H1 (cell line): ENCODE measurements around the gene P2RX5. TPM values are rescaled to one million over a fixed set of nuclear protein-coding genes. Genes with fewer than 3 reads are reported as not detected.
A peak's percentile ranks its signal among the peaks of the same experiment; 100 is the strongest.

Experiments
- ATF2 ChIP-seq: IDR thresholded peaks from 2 replicates; pipeline ENCODE4 v1.6.1; 2012; ENCODE audit warnings: low read length, inconsistent platforms
- ATF3 ChIP-seq: IDR thresholded peaks from 2 replicates; pipeline ENCODE4 v1.6.1; 2011; ENCODE audit warnings: low read depth, mild to moderate bottlenecking, low read length; ENCODE audit not compliant: insufficient read depth
- CBX8 ChIP-seq: fragments of 300-800, 300-1000 bp; sonication (generic); IDR thresholded peaks from 2 replicates; pipeline ENCODE4 v1.7.1; 2016; ENCODE audit warnings: low read depth, low read length, borderline replicate concordance
- EGR1 ChIP-seq: IDR thresholded peaks from 2 replicates; pipeline ENCODE4 v1.6.1; 2011; ENCODE audit warnings: low read depth, low read length, borderline replicate concordance
- EZH2 ChIP-seq: fragments of 200-600 bp; sonication (generic); IDR thresholded peaks from 2 replicates; pipeline ENCODE4 v1.7.1; 2012; ENCODE audit warnings: low read depth, mild to moderate bottlenecking, moderate library complexity, low read length, inconsistent platforms; ENCODE audit not compliant: severe bottlenecking
- FOSL1 ChIP-seq: IDR thresholded peaks from 2 replicates; pipeline ENCODE4 v1.6.1; 2011; ENCODE audit warnings: mild to moderate bottlenecking, low read depth, low read length, moderate library complexity; ENCODE audit not compliant: insufficient read depth
- GABPA ChIP-seq: IDR thresholded peaks from 2 replicates; pipeline ENCODE4 v1.6.1; 2011; ENCODE audit warnings: mild to moderate bottlenecking, low read length, moderate library complexity, borderline replicate concordance; ENCODE audit not compliant: insufficient read depth
- GTF2F1 ChIP-seq: IDR thresholded peaks from 2 replicates; pipeline ENCODE4 v1.6.1; 2012; ENCODE audit warnings: low read depth, low read length, improper control_type of control experiment, borderline replicate concordance
- HDAC6 ChIP-seq: IDR thresholded peaks from one replicate; pipeline ENCODE4 v1.7.1; 2012; ENCODE audit warnings: low read depth, mild to moderate bottlenecking, inconsistent platforms, low read length, moderate library complexity
- KDM1A ChIP-seq: fragments of 200-600, 300-600 bp; sonication (generic); IDR thresholded peaks from 2 replicates; pipeline ENCODE4 v1.7.1; 2016; ENCODE audit warnings: mild to moderate bottlenecking, low read length, borderline replicate concordance
- KDM4A ChIP-seq: IDR thresholded peaks from one replicate; pipeline ENCODE4 v1.7.1; 2012; ENCODE audit warnings: low read depth, mild to moderate bottlenecking, moderate library complexity, low read length, inconsistent platforms; ENCODE audit not compliant: severe bottlenecking
- MAFK ChIP-seq: IDR thresholded peaks from 2 replicates; pipeline ENCODE4 v1.6.1; 2012; ENCODE audit warnings: low read depth, mild to moderate bottlenecking, improper control_type of control experiment, low read length
- POLR2A ChIP-seq, 2 experiments: IDR thresholded peaks; 1 replicate in 1 of 2; 2 replicates in 1 of 2; pipeline ENCODE4 v1.6.1; 2011; ENCODE audit warnings: low read depth in 2 of 2, low read length in 2 of 2, mild to moderate bottlenecking in 2 of 2; ENCODE audit errors: control extremely low read depth in 1 of 2
- RBBP5 ChIP-seq: IDR thresholded peaks from 2 replicates; pipeline ENCODE4 v1.7.1; 2012; ENCODE audit warnings: low read depth, mild to moderate bottlenecking, inconsistent platforms, low read length, moderate library complexity, borderline replicate concordance
- RFX5 ChIP-seq: IDR thresholded peaks from 2 replicates; pipeline ENCODE4 v1.6.1; 2011; ENCODE audit warnings: low read depth, low read length, improper control_type of control experiment, borderline replicate concordance
- RNF2 ChIP-seq: fragments of 200-900, 300-1000 bp; sonication (generic); IDR thresholded peaks from 2 replicates; pipeline ENCODE4 v1.7.1; 2016; ENCODE audit warnings: borderline replicate concordance, low read depth, mild to moderate bottlenecking, antibody characterized with exemption, low read length; ENCODE audit not compliant: poor library complexity, severe bottlenecking; ENCODE audit errors: missing control alignments
- SAP30 ChIP-seq: fragments of 300-600 bp; sonication (generic); IDR thresholded peaks from 2 replicates; pipeline ENCODE4 v1.7.1; 2012; ENCODE audit warnings: low read length, moderate library complexity, mild to moderate bottlenecking, inconsistent platforms; ENCODE audit not compliant: insufficient read depth, insufficient replicate concordance
- SIRT6 ChIP-seq: IDR thresholded peaks from one replicate; pipeline ENCODE4 v1.7.1; 2012; ENCODE audit warnings: low read length, inconsistent platforms
- SP4 ChIP-seq: IDR thresholded peaks from 2 replicates; pipeline ENCODE4 v1.6.1; 2012; ENCODE audit warnings: low read length, inconsistent platforms
- TBP ChIP-seq: IDR thresholded peaks from 2 replicates; pipeline ENCODE4 v1.6.1; 2011; ENCODE audit warnings: low read depth, low read length, improper control_type of control experiment
- TCF12 ChIP-seq: IDR thresholded peaks from 2 replicates; pipeline ENCODE4 v1.6.1; 2011; ENCODE audit warnings: low read depth, mild to moderate bottlenecking, low read length
- polyA plus RNA-seq, 7 experiments: library from polyadenylated mRNA; depleted of rRNA in 3 of 7; stranded (reverse) in 5 of 7; unstranded in 2 of 7; fragments of >200 nt in 5 of 7; fragments of 200-250 nt in 2 of 7; gene quantifications; 1 replicate in 5 of 7; 2 replicates in 1 of 7; 4 replicates in 1 of 7; pipeline versions ENCODE4 v1.2.1 to v1.2.3, GENCODE V29; 2011 to 2013; ENCODE audit warnings: missing spikeins in 2 of 7, mixed read lengths in 2 of 7
- total RNA-seq: library from RNA; stranded (reverse); fragmentation: NEBNext Ultra II Directional; extraction: Animal tissue kit (Norgen Biotek cat#: 25700); gene quantifications from 2 replicates; pipeline ENCODE4 v1.2.1, GENCODE V29; 2021

P2RX5 gene
- total and polyA plus RNA-seq, 2 of the 8 experiments (the other 6 are each of a cell fraction or from before 2014, with no cell fraction given) = 12.0 to 15.6 TPM

- TF ChIP-seq ATF3 = no peak
- no peak for TF ChIP-seq CBX8
- TF ChIP-seq TCF12 = no peak
- TF ChIP-seq SIRT6 = no peak
- peak; percentile 88 to 89 for TF ChIP-seq POLR2A (IDR thresholded peaks at IDR 0.05; ENCODE audit: control extremely low read depth in 1 of 2, low read depth in 2 of 2, low read length in 2 of 2)
- TF ChIP-seq GABPA = 0 out of 2 replicates have a peak, but pooled peaks have one; percentile 5
- TF ChIP-seq RFX5 = no peak
- no peak for TF ChIP-seq HDAC6
- TF ChIP-seq GTF2F1 = peak; percentile 56; the same call in 1 of the 2 replicates
- no peak for TF ChIP-seq RNF2
- TF ChIP-seq SP4 = peak; percentile 83; the same call in 1 of the 2 replicates
- TF ChIP-seq KDM4A = peak; percentile 88
- TF ChIP-seq TBP = peak; percentile 83; the same call in 1 of the 2 replicates
- TF ChIP-seq ATF2 = no peak
- peak; percentile 99 for TF ChIP-seq FOSL1
- TF ChIP-seq EZH2 = no peak
- TF ChIP-seq MAFK = no peak
- TF ChIP-seq SAP30 = peak; percentile 69
- TF ChIP-seq RBBP5 = peak; percentile 88
- TF ChIP-seq EGR1 = peak; percentile 77
- TF ChIP-seq KDM1A = no peak
These were observed 27.8 kb upstream of the P2RX5 start, which contains the start of gene HASPIN (continued) for GRCh38 chr17:3723556-3724377.
